ENCODE data around the gene ABCC6.

DNA sequence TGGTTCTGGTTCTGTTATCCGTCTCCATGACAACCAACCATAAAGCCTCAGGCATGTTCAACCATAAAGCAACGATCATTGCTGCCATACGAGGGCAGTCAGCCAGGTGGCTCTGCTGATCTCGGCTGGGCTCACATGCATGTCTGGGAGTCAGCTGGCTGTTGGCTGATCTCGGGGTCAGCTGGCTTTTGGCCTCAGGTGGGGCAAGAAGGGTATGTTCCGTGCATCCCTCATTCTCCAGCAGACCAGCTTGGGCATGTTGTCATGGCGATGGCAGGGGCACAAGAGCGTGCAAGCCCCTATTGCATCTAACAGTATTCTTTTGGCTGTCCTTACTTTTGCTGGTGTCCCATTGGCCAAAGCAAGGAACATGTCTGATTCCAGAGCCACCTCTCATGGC lies 86.2 kb downstream of the ABCC6 start:
- TF ChIP-seq, protein P1, sequence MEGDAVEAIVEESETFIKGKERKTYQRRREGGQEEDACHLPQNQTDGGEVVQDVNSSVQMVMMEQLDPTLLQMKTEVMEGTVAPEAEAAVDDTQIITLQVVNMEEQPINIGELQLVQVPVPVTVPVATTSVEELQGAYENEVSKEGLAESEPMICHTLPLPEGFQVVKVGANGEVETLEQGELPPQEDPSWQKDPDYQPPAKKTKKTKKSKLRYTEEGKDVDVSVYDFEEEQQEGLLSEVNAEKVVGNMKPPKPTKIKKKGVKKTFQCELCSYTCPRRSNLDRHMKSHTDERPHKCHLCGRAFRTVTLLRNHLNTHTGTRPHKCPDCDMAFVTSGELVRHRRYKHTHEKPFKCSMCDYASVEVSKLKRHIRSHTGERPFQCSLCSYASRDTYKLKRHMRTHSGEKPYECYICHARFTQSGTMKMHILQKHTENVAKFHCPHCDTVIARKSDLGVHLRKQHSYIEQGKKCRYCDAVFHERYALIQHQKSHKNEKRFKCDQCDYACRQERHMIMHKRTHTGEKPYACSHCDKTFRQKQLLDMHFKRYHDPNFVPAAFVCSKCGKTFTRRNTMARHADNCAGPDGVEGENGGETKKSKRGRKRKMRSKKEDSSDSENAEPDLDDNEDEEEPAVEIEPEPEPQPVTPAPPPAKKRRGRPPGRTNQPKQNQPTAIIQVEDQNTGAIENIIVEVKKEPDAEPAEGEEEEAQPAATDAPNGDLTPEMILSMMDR (IDR thresholded peaks at IDR 0.05 in 4 of 5, conservative IDR thresholded peaks at IDR 0.05 in 1 of 5): no peak
- TF ChIP-seq POLR2A (IDR thresholded peaks at IDR 0.05): no peak
